GM12872 (cell line): Measurements from ENCODE around the gene DPF3.

Source experiments
- TF ChIP-seq, protein P1 (sequence below): IDR thresholded peaks from 3 replicates; pipeline ENCODE4 v1.5.1; 2011; ENCODE audit warnings: low read depth, mild to moderate bottlenecking, low read length, moderate library complexity; ENCODE audit not compliant: insufficient read depth

DPF3 gene

DNA sequence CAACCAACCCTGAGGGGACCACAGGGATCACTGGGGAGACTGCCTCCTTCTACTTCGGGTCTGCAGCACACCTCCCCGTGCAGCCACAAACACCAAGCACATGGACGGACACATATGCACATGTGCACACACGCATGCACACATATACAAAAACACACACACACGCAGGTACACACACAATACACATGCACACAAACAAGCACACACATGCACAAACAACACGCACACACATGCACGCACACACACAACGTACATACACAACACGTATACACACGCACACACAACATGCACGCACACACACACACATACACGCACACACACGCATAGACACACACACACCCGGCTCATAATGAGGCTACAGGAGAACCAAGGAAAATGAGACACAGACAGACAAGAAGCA is 203.6 kb downstream of the DPF3 start:
- TF ChIP-seq, protein P1, sequence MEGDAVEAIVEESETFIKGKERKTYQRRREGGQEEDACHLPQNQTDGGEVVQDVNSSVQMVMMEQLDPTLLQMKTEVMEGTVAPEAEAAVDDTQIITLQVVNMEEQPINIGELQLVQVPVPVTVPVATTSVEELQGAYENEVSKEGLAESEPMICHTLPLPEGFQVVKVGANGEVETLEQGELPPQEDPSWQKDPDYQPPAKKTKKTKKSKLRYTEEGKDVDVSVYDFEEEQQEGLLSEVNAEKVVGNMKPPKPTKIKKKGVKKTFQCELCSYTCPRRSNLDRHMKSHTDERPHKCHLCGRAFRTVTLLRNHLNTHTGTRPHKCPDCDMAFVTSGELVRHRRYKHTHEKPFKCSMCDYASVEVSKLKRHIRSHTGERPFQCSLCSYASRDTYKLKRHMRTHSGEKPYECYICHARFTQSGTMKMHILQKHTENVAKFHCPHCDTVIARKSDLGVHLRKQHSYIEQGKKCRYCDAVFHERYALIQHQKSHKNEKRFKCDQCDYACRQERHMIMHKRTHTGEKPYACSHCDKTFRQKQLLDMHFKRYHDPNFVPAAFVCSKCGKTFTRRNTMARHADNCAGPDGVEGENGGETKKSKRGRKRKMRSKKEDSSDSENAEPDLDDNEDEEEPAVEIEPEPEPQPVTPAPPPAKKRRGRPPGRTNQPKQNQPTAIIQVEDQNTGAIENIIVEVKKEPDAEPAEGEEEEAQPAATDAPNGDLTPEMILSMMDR: no peak

DNA sequence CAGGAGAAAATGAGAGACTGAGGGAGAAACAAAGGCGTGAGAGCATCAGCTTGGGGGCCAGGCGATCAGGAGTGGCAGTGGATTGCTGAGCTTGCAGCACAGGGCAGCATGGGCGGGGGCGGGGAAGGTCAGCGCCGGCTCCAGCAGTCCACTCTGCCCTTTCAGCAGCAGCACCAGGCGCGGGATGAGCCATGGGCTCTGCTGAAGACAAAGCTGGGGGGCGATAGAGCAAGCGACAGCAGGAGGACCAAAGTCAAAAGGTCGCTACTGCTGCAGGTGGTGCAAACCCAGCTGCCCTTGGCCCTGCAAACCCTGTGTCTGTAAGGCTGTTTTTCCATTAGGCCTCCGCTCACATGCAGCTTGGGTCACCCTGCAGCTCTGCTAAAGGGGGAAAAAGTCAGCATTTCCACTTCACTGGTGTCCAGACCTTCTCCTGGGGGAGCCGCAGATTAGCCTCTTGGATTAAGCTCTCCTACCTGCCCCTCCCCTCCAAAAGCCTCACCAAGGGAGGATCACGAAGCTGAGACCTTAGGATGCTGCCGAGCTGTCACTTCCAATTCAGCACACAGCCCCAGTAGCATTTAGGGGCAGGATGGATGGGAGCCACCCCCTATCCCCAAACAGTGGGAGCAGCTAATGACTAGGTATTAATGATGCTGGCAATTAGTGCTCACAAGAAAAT is 204.8 kb downstream of the DPF3 start:
- TF ChIP-seq, protein P1: no peak

DNA sequence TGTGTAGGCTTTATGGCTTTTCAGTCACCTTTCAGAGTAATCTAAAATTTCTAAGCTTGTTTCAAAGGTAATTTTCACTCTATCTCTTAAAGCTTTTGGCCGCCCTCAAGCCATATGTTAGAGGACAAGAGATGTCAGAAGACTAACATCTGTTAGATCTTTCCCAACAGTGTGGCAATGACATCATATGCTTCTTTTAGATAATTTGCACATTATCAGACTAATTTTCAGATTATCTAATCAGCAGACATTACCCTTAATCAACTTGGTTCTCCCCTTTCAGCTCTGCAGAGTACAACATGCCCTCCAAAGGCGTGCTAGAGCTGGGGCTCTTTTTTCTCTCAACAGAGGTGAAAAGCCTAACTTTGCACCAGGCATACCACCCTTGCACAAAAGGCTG is 207.1 kb downstream of the DPF3 start:
- TF ChIP-seq, protein P1: no peak

- TF ChIP-seq, protein P1: no peak
These were observed 207.8 kb downstream of the DPF3 start for GRCh38 chr14:72686101-72686500.

DNA sequence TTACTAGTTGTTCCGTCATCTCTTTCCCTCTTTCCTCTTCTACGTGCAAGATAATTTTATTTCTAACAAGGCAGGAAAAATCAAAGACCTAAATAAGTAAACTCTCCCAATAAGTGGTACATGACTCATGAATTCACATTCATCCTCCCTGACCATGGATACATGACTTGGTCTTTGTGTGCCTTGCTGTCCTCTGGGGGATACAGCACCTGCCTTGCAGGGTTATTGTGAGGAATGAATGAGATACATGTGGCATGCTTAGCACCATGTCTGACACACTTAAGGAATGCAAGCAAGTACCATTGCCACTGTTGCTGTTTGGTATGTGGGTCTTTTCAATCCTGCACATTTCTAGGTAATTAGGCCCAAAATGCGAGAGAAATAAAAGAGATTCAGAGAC is 208.4 kb downstream of the DPF3 start:
- TF ChIP-seq, protein P1: no peak

DNA sequence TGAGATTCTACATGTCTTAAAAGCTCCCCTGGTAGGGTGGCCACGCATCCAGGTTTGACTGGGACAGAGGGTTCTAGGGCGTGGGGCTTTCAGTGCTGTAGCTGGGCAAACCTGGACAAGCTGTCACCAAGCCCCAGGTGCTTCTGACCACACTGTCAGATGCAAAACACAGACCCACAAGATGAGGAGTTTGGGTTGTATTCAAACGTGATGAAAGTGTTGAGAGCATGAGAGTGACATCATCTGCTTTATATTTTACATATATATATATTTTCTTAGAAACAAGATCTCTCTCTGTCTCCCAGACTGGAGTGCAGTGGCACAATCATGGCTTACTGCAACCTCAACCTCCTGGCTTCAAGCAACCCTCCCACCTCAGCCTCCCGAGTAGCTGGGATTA is 210.1 kb downstream of the DPF3 start:
- TF ChIP-seq, protein P1: no peak

GRCh38 chr14:72682188-72682587 is 211.7 kb downstream of the DPF3 start:
- TF ChIP-seq, protein P1: no peak
